ENCODE measurements around the gene CCDC110. TPM values are rescaled to one million over a fixed set of nuclear protein-coding genes. Genes with fewer than 3 reads are reported as not detected.

CCDC110 gene
- total RNA-seq, 2 experiments from 2014 or later = 0.34 to 0.40 TPM

DNA sequence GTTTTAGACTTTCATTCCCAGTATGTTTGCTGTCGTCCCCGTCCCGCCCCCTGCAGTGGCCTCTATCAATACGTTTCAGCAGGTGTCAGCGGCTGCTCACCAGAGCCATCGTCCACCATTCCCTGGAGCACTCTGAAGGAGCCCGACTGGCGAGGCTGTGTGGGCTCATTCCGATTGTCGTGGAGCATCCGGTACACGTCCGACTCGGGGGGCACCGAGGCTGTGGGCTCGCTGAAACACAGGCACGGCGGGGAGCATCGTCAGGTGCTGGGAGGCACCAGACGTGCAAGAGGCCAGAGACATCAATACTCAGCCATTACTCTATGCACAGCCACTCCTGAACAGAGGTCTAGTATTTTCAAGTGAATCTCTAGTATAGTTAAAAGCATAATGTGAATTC lies 34.9 kb upstream of the CCDC110 start:
- CTCF ChIA-PET = no interaction called here
- ATAC-seq (no peak), DNase-seq (no peak)
- H3K27me3 Mint-ChIP-seq = peaks cover 26% of the 10 kb centered on the region
- H3K4me3 Mint-ChIP-seq = no peak overlapping the region
- POLR2A ChIA-PET = no interaction called here
- no peaks in the 10 kb centered on the region for H3K36me3 Mint-ChIP-seq (ENCODE audit: low read depth)
- no peaks in the 10 kb centered on the region for H3K4me1 Mint-ChIP-seq
- H3K9me3 Mint-ChIP-seq (ENCODE audit: low read depth) = no peaks in the 10 kb centered on the region
- intact Hi-C loops (cut with DNase I, micrococcal nuclease) = no loop called here
- no peak overlapping the region for H3K27ac Mint-ChIP-seq

DNA sequence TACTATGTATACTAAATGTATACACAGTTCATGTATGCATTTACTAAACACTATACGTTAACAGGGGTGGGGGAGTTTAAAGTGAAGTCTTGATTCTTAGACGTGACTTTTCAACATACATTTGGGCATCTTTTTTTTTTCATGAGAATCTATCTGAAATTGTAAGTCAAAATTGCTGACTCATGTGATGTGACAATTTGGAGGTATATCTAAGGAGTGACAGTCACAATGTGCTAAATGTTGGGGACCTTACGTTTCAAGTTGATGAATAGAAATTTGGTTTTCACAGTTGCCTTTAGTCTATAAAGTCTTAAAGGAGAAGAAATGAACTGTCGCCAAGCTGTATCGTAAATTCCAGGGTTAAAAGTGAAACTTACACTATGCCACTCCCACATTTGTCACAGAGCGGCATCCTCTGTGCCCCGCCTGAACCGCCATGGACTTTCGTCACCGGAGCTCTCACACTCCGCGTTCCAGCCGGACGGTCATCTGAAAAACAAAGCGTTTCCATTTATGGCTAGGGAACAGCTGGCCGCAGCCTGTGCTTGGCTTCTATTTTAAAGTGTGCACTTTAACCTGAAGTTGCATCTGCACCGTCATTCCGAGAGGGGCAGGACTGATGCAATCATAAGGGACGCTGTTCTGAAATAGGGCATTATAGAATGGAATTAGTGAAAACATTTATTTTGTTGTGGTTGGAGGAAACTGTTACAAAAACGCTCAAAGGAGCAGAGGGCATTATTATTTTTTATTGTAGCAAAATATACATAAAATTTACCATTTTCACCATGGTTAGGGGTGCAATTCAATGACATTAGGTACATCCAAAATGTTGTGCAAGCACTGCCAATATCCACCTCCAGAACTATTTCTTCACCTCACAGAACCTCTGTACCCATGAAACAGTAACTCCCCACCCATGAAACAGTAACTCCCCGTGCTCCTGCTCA lies 32.8 kb upstream of the CCDC110 start:
- POLR2A ChIA-PET = no interaction called here
- no peak for DNase-seq
- no peak overlapping the region for H3K27ac Mint-ChIP-seq
- CTCF ChIA-PET = no interaction called here
- H3K27me3 Mint-ChIP-seq = peaks cover 29% of the 10 kb centered on the region
- no peak overlapping the region for H3K4me3 Mint-ChIP-seq
- H3K36me3 Mint-ChIP-seq (ENCODE audit: low read depth) = no peaks in the 10 kb centered on the region
- H3K4me1 Mint-ChIP-seq = no peaks in the 10 kb centered on the region
- intact Hi-C loops (cut with DNase I, micrococcal nuclease) = no loop called here
- no peak for ATAC-seq
- peaks cover 5% of the 10 kb centered on the region for H3K9me3 Mint-ChIP-seq (ENCODE audit: low read depth)

DNA sequence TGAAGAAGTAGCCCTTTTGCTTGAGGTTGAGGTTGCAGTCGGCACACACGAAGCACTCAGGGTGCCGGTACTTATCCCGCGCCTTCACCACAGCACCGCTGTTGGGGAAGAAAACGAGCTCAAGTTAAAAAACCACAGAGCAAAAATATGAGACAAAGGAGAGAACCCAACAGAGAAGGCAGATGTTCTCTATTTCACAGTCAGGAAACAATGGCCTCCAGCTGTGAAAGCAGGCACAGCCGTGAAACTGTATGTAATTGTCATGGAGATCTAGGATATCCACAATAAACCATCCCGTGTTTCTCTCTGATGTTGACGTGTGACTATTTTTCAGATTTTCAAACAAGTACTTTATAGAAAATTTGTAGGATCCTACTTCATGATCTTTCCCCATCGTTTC lies 30.9 kb upstream of the CCDC110 start:
- H3K4me3 Mint-ChIP-seq = no peak overlapping the region
- CTCF ChIA-PET = no interaction called here
- H3K27me3 Mint-ChIP-seq = peaks cover 24% of the 10 kb centered on the region
- no peak overlapping the region for H3K27ac Mint-ChIP-seq
- no peaks in the 10 kb centered on the region for H3K36me3 Mint-ChIP-seq (ENCODE audit: low read depth)
- H3K4me1 Mint-ChIP-seq = no peaks in the 10 kb centered on the region
- DNase-seq (no peak), ATAC-seq (no peak)
- H3K9me3 Mint-ChIP-seq (ENCODE audit: low read depth) = peaks cover 5% of the 10 kb centered on the region
- POLR2A ChIA-PET = no interaction called here
- intact Hi-C loops (cut with DNase I, micrococcal nuclease) = no loop called here

DNA sequence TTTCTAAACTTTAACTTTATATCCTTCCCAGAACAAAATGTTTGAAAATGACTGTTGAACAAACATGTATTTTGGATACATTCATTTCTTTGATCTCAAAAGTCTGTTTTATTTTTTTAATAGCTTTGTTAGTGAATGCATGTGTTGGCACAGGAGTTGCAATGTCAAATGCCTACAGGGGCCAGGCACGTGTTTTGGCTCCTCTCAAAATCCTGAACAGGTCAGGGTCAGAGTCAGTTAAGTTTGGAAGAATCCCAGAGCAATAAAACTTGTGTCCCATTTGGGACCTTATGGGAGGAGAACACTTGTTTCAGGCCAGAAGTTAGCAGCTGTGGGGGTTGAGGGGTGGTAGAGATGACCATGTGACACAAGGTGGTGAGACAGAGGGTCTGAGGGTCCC lies 29.0 kb upstream of the CCDC110 start:
- H3K9me3 Mint-ChIP-seq (ENCODE audit: low read depth) = peaks cover 5% of the 10 kb centered on the region
- peaks cover 20% of the 10 kb centered on the region for H3K27me3 Mint-ChIP-seq
- no peak overlapping the region for H3K27ac Mint-ChIP-seq
- DNase-seq = no peak
- intact Hi-C loops (cut with DNase I, micrococcal nuclease) = no loop called here
- CTCF ChIA-PET = no interaction called here
- ATAC-seq = no peak
- no peaks in the 10 kb centered on the region for H3K4me1 Mint-ChIP-seq
- H3K36me3 Mint-ChIP-seq (ENCODE audit: low read depth) = no peaks in the 10 kb centered on the region
- POLR2A ChIA-PET = no interaction called here
- no peak overlapping the region for H3K4me3 Mint-ChIP-seq

DNA sequence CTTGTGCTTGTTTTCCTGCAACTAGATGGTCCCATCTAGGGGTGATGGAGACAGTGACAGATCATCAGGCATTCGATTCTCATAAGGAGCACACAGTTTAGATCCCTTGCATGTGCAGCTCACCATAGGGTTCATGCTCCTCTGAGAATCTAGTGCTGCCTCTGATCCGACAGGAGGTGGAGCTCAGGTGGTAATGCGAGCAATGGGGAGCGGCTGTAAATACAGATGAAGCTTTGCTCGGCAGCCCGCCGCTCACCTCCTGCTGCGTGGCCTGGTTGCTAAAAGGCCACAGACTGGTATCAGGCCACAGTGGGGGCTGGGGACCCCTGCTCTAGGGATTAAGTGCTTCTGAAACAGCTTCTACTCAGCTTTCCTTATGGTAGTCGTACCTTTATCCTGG lies 28.5 kb upstream of the CCDC110 start:
- Mint-ChIP-seq H3K4me3 (no peak overlapping the region), H3K27ac (no peak overlapping the region), H3K27me3 (peaks cover 20% of the 10 kb centered on the region), H3K36me3 (ENCODE audit: low read depth) (no peaks in the 10 kb centered on the region), H3K4me1 (no peaks in the 10 kb centered on the region), H3K9me3 (ENCODE audit: low read depth) (peaks cover 5% of the 10 kb centered on the region)
- no peak for DNase-seq
- POLR2A ChIA-PET = no interaction called here
- CTCF ChIA-PET = no interaction called here
- ATAC-seq = no peak
- intact Hi-C loops (cut with DNase I, micrococcal nuclease) = no loop called here

DNA sequence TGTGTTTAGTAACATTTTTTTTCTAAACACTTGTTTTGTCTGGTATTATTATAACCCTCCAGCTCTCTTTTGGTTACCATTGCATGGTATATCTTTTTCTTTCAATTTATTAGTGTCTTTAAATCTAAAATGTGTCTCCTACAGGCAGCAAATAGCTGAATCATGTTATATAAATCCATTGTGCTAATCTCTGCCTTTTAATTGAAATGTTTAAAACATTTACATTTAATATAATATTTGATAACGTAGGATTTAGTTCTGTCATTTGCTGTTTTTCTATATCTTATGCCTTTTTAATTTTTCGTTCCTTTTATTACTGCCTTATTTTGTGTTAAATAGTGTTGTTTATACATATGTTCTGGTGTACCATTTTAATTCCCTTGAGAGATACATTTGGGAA lies 17.1 kb upstream of the CCDC110 start:
- no peak for ATAC-seq
- no peak overlapping the region for H3K27ac Mint-ChIP-seq

DNA sequence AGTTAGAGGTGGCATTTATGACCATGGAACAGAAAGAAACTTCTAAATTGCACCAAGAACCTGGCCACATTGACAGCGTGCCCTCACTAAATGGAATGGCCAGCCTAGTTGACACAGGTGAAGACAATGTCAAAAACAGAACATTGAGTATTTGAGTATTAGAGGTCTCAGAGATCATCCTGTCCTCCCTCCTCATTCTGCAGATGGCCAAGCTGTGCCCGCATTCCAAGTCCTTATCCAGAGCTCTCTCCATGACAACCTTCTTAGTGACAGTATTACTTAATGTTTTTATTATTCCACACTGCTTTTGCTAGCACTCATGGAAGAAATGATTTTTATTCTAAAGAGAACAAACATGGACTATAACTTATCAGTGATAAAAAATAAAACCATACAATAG lies 9.9 kb upstream of the CCDC110 start:
- Mint-ChIP-seq H3K4me1 (no peaks in the 10 kb centered on the region), H3K36me3 (ENCODE audit: low read depth) (no peaks in the 10 kb centered on the region), H3K27ac (no peak overlapping the region), H3K27me3 (peaks cover 32% of the 10 kb centered on the region), H3K4me3 (no peak overlapping the region), H3K9me3 (ENCODE audit: low read depth) (no peaks in the 10 kb centered on the region)
- POLR2A ChIA-PET = no interaction called here
- DNase-seq = no peak
- CTCF ChIA-PET = interaction anchor here (1.5 kb wide), 1 partner anchor 8 kb away, joined by 5 read pairs; no protein-coding TSS in a partner anchor
- intact Hi-C loops (cut with DNase I, micrococcal nuclease) = no loop called here
- no peak for ATAC-seq

More for the DNA sequence above, 17.1 kb upstream of the CCDC110 start:
- Mint-ChIP-seq H3K27me3 (peaks cover 24% of the 10 kb centered on the region), H3K4me1 (no peaks in the 10 kb centered on the region), H3K36me3 (ENCODE audit: low read depth) (peaks cover 4% of the 10 kb centered on the region), H3K4me3 (no peak overlapping the region), H3K9me3 (ENCODE audit: low read depth) (peaks cover 8% of the 10 kb centered on the region)
- ChIA-PET CTCF (no interaction called here), POLR2A (no interaction called here)
- intact Hi-C loops (cut with DNase I, micrococcal nuclease) = no loop called here
- DNase-seq = no peak

DNA sequence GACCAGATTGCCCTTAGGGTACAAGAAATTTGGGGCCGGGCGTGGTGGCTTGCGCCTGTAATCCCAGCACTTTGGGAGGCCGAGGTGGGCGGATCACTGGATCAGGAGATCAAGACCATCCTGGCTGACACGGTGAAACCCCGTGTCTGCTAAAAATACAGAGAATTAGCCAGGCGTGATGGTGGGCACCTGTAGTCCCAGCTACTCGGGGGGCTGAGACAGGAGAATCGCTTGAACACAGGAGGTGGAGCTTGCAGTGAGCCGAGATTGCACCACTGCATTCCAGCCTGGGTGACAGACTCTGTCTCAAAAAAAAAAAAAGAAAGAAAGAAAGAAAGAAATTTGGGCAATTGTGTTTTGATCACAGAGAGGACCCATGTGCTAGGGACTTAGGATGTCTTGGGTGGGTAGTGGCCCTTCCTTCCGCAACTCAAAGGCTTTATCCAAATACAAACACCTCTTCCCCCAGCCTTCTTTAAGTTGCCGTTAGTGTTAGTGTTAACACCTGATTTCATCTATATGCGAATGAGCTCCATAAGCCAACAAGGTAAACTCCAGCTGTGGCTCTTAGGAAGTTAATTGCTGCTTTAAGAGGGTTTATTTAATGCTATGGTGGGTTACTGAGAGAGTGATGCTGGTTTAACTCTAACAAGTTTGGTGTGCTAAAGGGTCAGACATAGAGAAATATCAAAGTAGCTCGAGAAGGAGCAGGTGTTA lies 8.6 kb upstream of the CCDC110 start:
- H3K4me1 Mint-ChIP-seq = no peaks in the 10 kb centered on the region
- intact Hi-C loops (cut with DNase I, micrococcal nuclease) = no loop called here
- ATAC-seq (no peak), DNase-seq (no peak)
- H3K36me3 Mint-ChIP-seq (ENCODE audit: low read depth) = no peaks in the 10 kb centered on the region
- POLR2A ChIA-PET = no interaction called here
- H3K9me3 Mint-ChIP-seq (ENCODE audit: low read depth) = no peaks in the 10 kb centered on the region
- H3K27ac Mint-ChIP-seq = no peak overlapping the region
- H3K4me3 Mint-ChIP-seq = no peak overlapping the region
- CTCF ChIA-PET = interaction anchor here (0.8 kb wide), 1 partner anchor 118 kb away, joined by 3 read pairs; no protein-coding TSS in a partner anchor
- peaks cover 26% of the 10 kb centered on the region for H3K27me3 Mint-ChIP-seq

DNA sequence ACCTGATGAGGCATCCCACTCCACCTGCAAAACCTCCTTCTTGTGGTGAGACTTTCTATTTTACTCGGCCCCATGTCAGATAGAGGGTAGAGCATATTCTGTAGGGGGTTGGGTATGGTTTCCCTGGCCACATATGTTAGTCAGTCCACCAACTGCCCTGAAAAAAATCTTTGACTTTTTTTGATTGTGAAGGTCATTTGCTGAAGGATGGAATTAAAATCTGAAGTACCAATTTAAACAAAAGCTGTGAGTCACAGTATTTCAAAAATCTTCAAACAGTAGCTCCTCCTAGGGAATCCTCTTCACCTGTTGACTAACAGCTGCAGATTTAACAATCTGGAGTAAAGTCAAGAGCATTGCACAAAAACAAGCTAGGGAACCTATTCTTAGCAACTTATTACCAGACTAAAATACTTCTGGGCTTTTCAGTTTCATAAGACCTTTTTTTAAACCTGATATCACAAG lies 8.0 kb upstream of the CCDC110 start:
- POLR2A ChIA-PET = no interaction called here
- H3K36me3 Mint-ChIP-seq (ENCODE audit: low read depth) = no peaks in the 10 kb centered on the region
- CTCF ChIA-PET = interaction anchor here (0.8 kb wide), 1 partner anchor 118 kb away, joined by 3 read pairs; no protein-coding TSS in a partner anchor
- H3K27ac Mint-ChIP-seq = no peak overlapping the region
- H3K4me3 Mint-ChIP-seq = no peak overlapping the region
- intact Hi-C loops (cut with DNase I, micrococcal nuclease) = no loop called here
- ATAC-seq (peak; percentile 91), DNase-seq (peak; percentile 13)
- H3K4me1 Mint-ChIP-seq = no peaks in the 10 kb centered on the region
- H3K27me3 Mint-ChIP-seq = peaks cover 28% of the 10 kb centered on the region
- H3K9me3 Mint-ChIP-seq (ENCODE audit: low read depth) = no peaks in the 10 kb centered on the region

DNA sequence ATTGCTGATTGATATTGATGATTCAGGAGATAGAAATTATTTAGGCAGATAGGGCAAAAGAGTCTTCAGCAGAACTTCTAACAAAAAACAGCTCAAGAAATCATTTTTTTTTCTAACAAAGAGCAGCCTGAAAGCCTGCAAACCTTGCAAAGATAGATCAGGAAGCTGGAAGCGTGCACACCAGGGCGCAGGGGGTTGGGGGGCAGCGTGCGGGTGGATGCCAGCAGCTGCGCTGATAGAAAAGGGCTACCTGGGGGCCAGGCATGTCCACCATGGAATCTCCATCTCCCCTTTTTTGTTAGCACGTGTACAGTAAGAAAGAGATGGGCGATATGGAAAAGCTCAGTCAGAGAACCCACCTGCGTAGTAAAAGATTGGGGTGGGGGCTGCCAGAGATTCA lies 1.7 kb upstream of the CCDC110 start:
- ATAC-seq = no peak

DNA sequence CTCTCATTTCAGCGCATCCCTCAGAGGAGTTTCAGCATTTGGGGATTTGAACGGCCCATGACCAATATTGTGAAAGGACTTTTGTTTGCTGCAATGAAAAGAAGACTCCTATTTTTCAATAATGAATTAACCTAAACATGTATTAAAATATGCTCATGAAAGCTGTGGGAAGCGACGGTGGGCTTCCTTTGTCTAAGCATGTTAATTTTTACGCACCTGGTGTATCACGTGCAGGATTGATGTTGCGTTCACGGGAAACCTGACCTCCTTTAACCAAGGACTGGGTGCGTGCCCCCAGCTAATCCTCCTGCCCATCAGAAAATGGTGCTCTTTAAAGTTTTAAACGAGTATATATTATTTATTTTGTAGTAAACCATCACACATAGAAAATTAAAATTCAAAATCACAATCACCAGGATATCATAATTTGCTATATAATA lies 590 bp upstream of the CCDC110 start:
- H3K4me1 Mint-ChIP-seq = peaks cover 4% of the 10 kb centered on the region
- H3K4me3 Mint-ChIP-seq = peak overlapping the region; percentile 82
- intact Hi-C loops (cut with DNase I, micrococcal nuclease) = loop anchor here in 1 of 2 experiments (5.0 kb wide), 2 partner anchors 945 to 1815 kb away; partner anchors contain the start of genes RWDD4 and TRAPPC11
- H3K9me3 Mint-ChIP-seq (ENCODE audit: low read depth) = no peaks in the 10 kb centered on the region
- ChIA-PET POLR2A (no interaction called here), CTCF (interaction anchor here (0.6 kb wide), 1 partner anchor 123 kb away, joined by 3 read pairs; no protein-coding TSS in a partner anchor)
- no peaks in the 10 kb centered on the region for H3K36me3 Mint-ChIP-seq (ENCODE audit: low read depth)
- H3K27ac Mint-ChIP-seq = peak overlapping the region; percentile 75
- DNase-seq = no peak
- ATAC-seq = no peak
- peaks cover 13% of the 10 kb centered on the region for H3K27me3 Mint-ChIP-seq

More for the DNA sequence above, 1.7 kb upstream of the CCDC110 start:
- Mint-ChIP-seq H3K36me3 (ENCODE audit: low read depth) (no peaks in the 10 kb centered on the region), H3K4me1 (peaks cover 4% of the 10 kb centered on the region), H3K4me3 (no peak overlapping the region), H3K27me3 (peaks cover 18% of the 10 kb centered on the region), H3K27ac (no peak overlapping the region), H3K9me3 (ENCODE audit: low read depth) (no peaks in the 10 kb centered on the region)
- ChIA-PET CTCF (interaction anchor here (0.8 to 1.5 kb wide), 4 partner anchors 9 to 125 kb away, joined by 3 to 5 read pairs (median 4); no protein-coding TSS in a partner anchor), POLR2A (no interaction called here)
- intact Hi-C loops (cut with DNase I, micrococcal nuclease) = loop anchor here in 1 of 2 experiments (5.0 kb wide), 2 partner anchors 946 to 1816 kb away; partner anchors contain the start of genes RWDD4 and TRAPPC11
- no peak for DNase-seq

Data from activated CD4-positive, alpha-beta T cell treated with anti-CD3 and anti-CD28 coated beads for 36 hours (primary cell).